HG03442 (cell line): ENCODE results near the gene ZNF474.
"Not testable (repeated sequence)": the region's sequence is repeated elsewhere in the genome, so short reads cannot be mapped to it uniquely, and the experiment has no call there.

Source experiments
- ATAC-seq: cut with Tn5 transposase; IDR thresholded peaks from one replicate; pipeline ENCODE4 v1.9.1; 2021; ENCODE audit warnings: mild to moderate bottlenecking, moderate library complexity; ENCODE audit not compliant: unreplicated experiment

Gene ZNF474

GRCh38 chr5:122129306-122129705 lies at the start of gene ZNF474:
Gene ZNF474 (plus strand): TSS chr5:122129546. CDS start chr5:122151991, 22,445 bp downstream.
- ATAC-seq: no peak

GRCh38 chr5:122081541-122081940 lies 47.8 kb upstream of the ZNF474 start:
- no peak for ATAC-seq

GRCh38 chr5:122083535-122083934 lies 45.8 kb upstream of the ZNF474 start:
- no peak for ATAC-seq

GRCh38 chr5:122085041-122085440 lies 44.3 kb upstream of the ZNF474 start:
- ATAC-seq: no peak

- no peak for ATAC-seq
Observed at GRCh38 chr5:122089096-122090013, 40.0 kb upstream of the ZNF474 start.

GRCh38 chr5:122091936-122092600 lies 37.3 kb upstream of the ZNF474 start:
- ATAC-seq: no peak

- no peak for ATAC-seq
Observed at GRCh38 chr5:122093415-122094180, 35.7 kb upstream of the ZNF474 start.

- not testable (repeated sequence) for ATAC-seq
Observed at GRCh38 chr5:122094251-122094650, 35.1 kb upstream of the ZNF474 start.

- no peak for ATAC-seq
Observed at GRCh38 chr5:122095158-122095557, 34.2 kb upstream of the ZNF474 start.

GRCh38 chr5:122097391-122097790 lies 32.0 kb upstream of the ZNF474 start:
- ATAC-seq: no peak

GRCh38 chr5:122099060-122099790 lies 30.1 kb upstream of the ZNF474 start:
- no peak for ATAC-seq

GRCh38 chr5:122101636-122102285 lies 27.6 kb upstream of the ZNF474 start:
- peak; percentile 83 for ATAC-seq

GRCh38 chr5:122102825-122103224 lies 26.5 kb upstream of the ZNF474 start:
- ATAC-seq: no peak

GRCh38 chr5:122105909-122106308 lies 23.4 kb upstream of the ZNF474 start:
- ATAC-seq: no peak

GRCh38 chr5:122107016-122107415 lies 22.3 kb upstream of the ZNF474 start:
- no peak for ATAC-seq

- no peak for ATAC-seq
Observed at GRCh38 chr5:122110987-122111386, 18.4 kb upstream of the ZNF474 start.

- ATAC-seq: no peak
Observed at GRCh38 chr5:122111460-122111859, 17.9 kb upstream of the ZNF474 start.

GRCh38 chr5:122112063-122112462 lies 17.3 kb upstream of the ZNF474 start:
- ATAC-seq: no peak

GRCh38 chr5:122112733-122113558 lies 16.4 kb upstream of the ZNF474 start:
- no peak for ATAC-seq
